GM12878 (cell line): ENCODE results near the gene KCNMB2. TPM values are rescaled to one million over a fixed set of nuclear protein-coding genes. Genes with fewer than 3 reads are reported as not detected.

Source experiments
- BRCA1 ChIP-seq: IDR thresholded peaks from 2 replicates; pipeline ENCODE4 v1.6.1; 2011; ENCODE audit warnings: low read depth, low read length, improper control_type of control experiment
- CBX5 ChIP-seq: sonication (generic); IDR thresholded peaks from 2 replicates; pipeline ENCODE4 v1.6.1; 2016; ENCODE audit warnings: low read depth, moderate library complexity, mild to moderate bottlenecking, inconsistent platforms
- CHD4 ChIP-seq: fragments of 200-600 bp; sonication (generic); IDR thresholded peaks from 2 replicates; pipeline ENCODE4 v1.6.1; 2016; ENCODE audit warnings: mild to moderate bottlenecking
- E2F8 ChIP-seq: fragments of 450-650 bp; IDR thresholded peaks from 2 replicates; pipeline ENCODE4 v1.6.1; 2018; ENCODE audit warnings: mild to moderate bottlenecking, low read depth, moderate library complexity; ENCODE audit not compliant: partially characterized antibody
- E4F1 ChIP-seq: fragments of 450-650 bp; IDR thresholded peaks from 2 replicates; pipeline ENCODE4 v1.6.1; 2018; ENCODE audit warnings: borderline replicate concordance, mild to moderate bottlenecking; ENCODE audit not compliant: partially characterized antibody
- ELK1 ChIP-seq: IDR thresholded peaks from 2 replicates; pipeline ENCODE4 v1.6.1; 2012; ENCODE audit warnings: low read depth, low read length, improper control_type of control experiment
- ETV6 ChIP-seq, 2 experiments: fragments of 450-650 bp in 1 of 2; IDR thresholded peaks in 1 of 2; conservative IDR thresholded peaks in 1 of 2; 2 replicates each; pipeline ENCODE4 v1.6.1; 2014; ENCODE audit warnings: antibody characterized with exemption in 1 of 2, borderline replicate concordance in 1 of 2, low read depth in 1 of 2, mild to moderate bottlenecking in 1 of 2, moderate library complexity in 1 of 2
- GATAD2B ChIP-seq: fragments of 450-650 bp; conservative IDR thresholded peaks from 2 replicates; pipeline ENCODE4 v1.6.1; 2017; ENCODE audit warnings: low read depth, mild to moderate bottlenecking, moderate library complexity
- HDAC6 ChIP-seq: fragments of 200-600 bp; sonication (generic); IDR thresholded peaks from one replicate; pipeline ENCODE4 v1.8.0; 2017; ENCODE audit warnings: antibody characterized with exemption; ENCODE audit not compliant: unreplicated experiment
- IKZF1 ChIP-seq: fragments of 450-650 bp; conservative IDR thresholded peaks from 2 replicates; pipeline ENCODE4 v1.6.1; 2017; ENCODE audit warnings: antibody characterized with exemption, mild to moderate bottlenecking
- IRF4 ChIP-seq: IDR thresholded peaks from 2 replicates; pipeline ENCODE4 v1.6.1; 2011; ENCODE audit warnings: low read depth, low read length
- JUND ChIP-seq: IDR thresholded peaks from 2 replicates; pipeline ENCODE4 v1.6.1; 2012; ENCODE audit warnings: low read depth, mild to moderate bottlenecking, low read length, improper control_type of control experiment, moderate library complexity
- NR2C2 ChIP-seq: IDR thresholded peaks from 2 replicates; pipeline ENCODE4 v1.6.1; 2011; ENCODE audit warnings: borderline replicate concordance, low read depth; ENCODE audit not compliant: control insufficient read depth, insufficient read length
- POLR2A ChIP-seq: IDR thresholded peaks from 2 replicates; pipeline ENCODE4 v1.6.1; 2011; ENCODE audit warnings: low read depth, mild to moderate bottlenecking, low read length
- SIN3A ChIP-seq: IDR thresholded peaks from 2 replicates; pipeline ENCODE4 v1.6.1; 2012; ENCODE audit warnings: low read depth, low read length, improper control_type of control experiment
- SIX5 ChIP-seq: IDR thresholded peaks from 2 replicates; pipeline ENCODE4 v1.6.1; 2011; ENCODE audit warnings: mild to moderate bottlenecking, low read depth, low read length, moderate library complexity; ENCODE audit not compliant: severe bottlenecking
- SKIL ChIP-seq: fragments of 450-650 bp; IDR thresholded peaks from 2 replicates; pipeline ENCODE4 v1.6.1; 2017; ENCODE audit warnings: mild to moderate bottlenecking, low read depth, inconsistent platforms; ENCODE audit not compliant: poor library complexity, severe bottlenecking
- SPI1 ChIP-seq: IDR thresholded peaks from 2 replicates; pipeline ENCODE4 v1.6.1; 2011; ENCODE audit warnings: low read depth, mild to moderate bottlenecking, low read length, moderate library complexity, borderline replicate concordance; ENCODE audit not compliant: insufficient read depth
- STAT3 ChIP-seq: IDR thresholded peaks from 2 replicates; pipeline ENCODE4 v1.6.1; 2011; ENCODE audit warnings: low read depth, low read length, improper control_type of control experiment
- SUZ12 ChIP-seq: fragments of 200-600 bp; sonication (generic); IDR thresholded peaks from one replicate; pipeline ENCODE4 v1.6.1; 2018; ENCODE audit warnings: antibody characterized with exemption, mild to moderate bottlenecking; ENCODE audit not compliant: unreplicated experiment
- USF2 ChIP-seq: IDR thresholded peaks from 2 replicates; pipeline ENCODE4 v1.6.1; 2011; ENCODE audit warnings: low read depth, low read length, improper control_type of control experiment, borderline replicate concordance
- WRNIP1 ChIP-seq: IDR thresholded peaks from 2 replicates; pipeline ENCODE4 v1.6.1; 2011; ENCODE audit warnings: low read depth, low read length, improper control_type of control experiment, borderline replicate concordance
- polyA plus RNA-seq, 11 experiments: library from polyadenylated mRNA; depleted of rRNA in 4 of 11; unstranded in 6 of 11; stranded (reverse) in 5 of 11; fragments of >200 nt; fragmentation: Nextera tagmentation in 4 of 11; fragmentation: Illumina TruSeq in 1 of 11; extraction: Ambion mirVana in 4 of 11; extraction: Trizol in 1 of 11; gene quantifications; 1 replicate in 1 of 11; 2 replicates in 10 of 11; pipeline versions ENCODE4 v1.2.1 to v1.2.3, GENCODE V29; 2011 to 2016; ENCODE audit warnings: inconsistent platforms in 2 of 11, missing spikeins in 2 of 11, low read depth in 1 of 11
- total RNA-seq, 4 experiments: library from RNA; depleted of rRNA in 3 of 4; stranded (reverse); fragments of >200 nt in 3 of 4; fragmentation: Illumina TruSeq in 1 of 4; extraction: Trizol in 1 of 4; gene quantifications; 2 replicates each; pipeline versions ENCODE4 v1.2.1 to v1.2.3, GENCODE V29; 2013 to 2021

Gene KCNMB2
- total and polyA plus RNA-seq, 10 of the 15 experiments (the other 5 are each of a cell fraction or from before 2014, with no cell fraction given), result 0.22 to 18.8 (median 11.0) TPM

GRCh38 chr3:178532476-178532875, 3.8 kb upstream of the KCNMB2 start (continued):
- TF ChIP-seq USF2 (no peak), GATAD2B (no peak), E2F8 (no peak), IKZF1 (peak; percentile 66), SIX5 (no peak), ETV6 (conservative IDR thresholded peaks at IDR 0.05 in 1 of 2, IDR thresholded peaks at IDR 0.05 in 1 of 2; ENCODE audit: borderline replicate concordance in 1 of 2, low read depth in 1 of 2) (peak in 1 of 2 experiments; percentile 25; a peak in 1 of 4 replicates), CBX5 (no peak), NR2C2 (no peak), CHD4 (no peak), SUZ12 (no peak), E4F1 (no peak), SPI1 (no peak), IRF4 (peak; percentile 58; the same call in 1 of the 2 replicates), JUND (peak; percentile 88), WRNIP1 (no peak), POLR2A (no peak), HDAC6 (no peak), ELK1 (no peak), SKIL (peak; percentile 31), BRCA1 (no peak), SIN3A (no peak), STAT3 (no peak)
